PC-3 (cell line): Measurements from ENCODE around the gene CSAG1. TPM values are rescaled to one million over a fixed set of nuclear protein-coding genes. Genes with fewer than 3 reads are reported as not detected.
"Not testable (repeated sequence)": the region's sequence is repeated elsewhere in the genome, so short reads cannot be mapped to it uniquely, and the experiment has no call there.

Source experiments
- ATAC-seq: fragments of 200-7000 bp; cut with Tn5 transposase; 2 replicates; pipeline ENCODE4 v1.9.1; 2020; ENCODE audit warnings: mild to moderate bottlenecking, moderate library complexity
- BruUV-seq: library from RNA; stranded (reverse); fragments of 400-500 nt; replicated peaks from 2 replicates; lab custom pipeline; 2021; lab: Mats Ljungman, UMichigan
- CTCF ChIA-PET: fragments of 300-600 bp; sonication (Branson Sonifier 250); formaldehyde crosslinking; loops from one replicate; lab custom pipeline; 2022; ENCODE audit warnings: antibody characterized with exemption; lab: Charles Lee
- POLR2A ChIA-PET: fragments of 300-600 bp; sonication (Branson Sonifier 250); formaldehyde crosslinking; loops from one replicate; lab custom pipeline; 2022; ENCODE audit warnings: antibody characterized with exemption; ENCODE audit not compliant: unreplicated experiment; lab: Charles Lee
- DNase-seq: peaks from one replicate; pipeline ENCODE4 v3.0.0-alpha.2; 2015
- H2AFZ ChIP-seq: fragments of 300-600 bp; sonication (generic); 2 replicates; pipeline ENCODE4 v1.6.0; 2016; ENCODE audit warnings: antibody characterized with exemption, low read length
- H3F3A ChIP-seq: fragments of 300-600 bp; sonication (generic); one replicate; pipeline ENCODE4 v1.6.0; 2017; ENCODE audit warnings: antibody characterized with exemption, low read length, control low read depth, mild to moderate bottlenecking; ENCODE audit not compliant: unreplicated experiment
- H3K27ac ChIP-seq: fragments of 300-600 bp; sonication (generic); 2 replicates; pipeline ENCODE4 v1.5.1; 2016; ENCODE audit warnings: mild to moderate bottlenecking, low read length
- H3K27me3 ChIP-seq: fragments of 300-600 bp; sonication (generic); 2 replicates; pipeline ENCODE4 v1.6.1; 2016; ENCODE audit warnings: low read length, mixed read lengths
- H3K36me3 ChIP-seq: fragments of 300-600 bp; sonication (generic); 2 replicates; pipeline ENCODE4 v1.6.1; 2016; ENCODE audit warnings: low read depth, mixed run types, low read length, mixed read lengths
- H3K4me1 ChIP-seq: fragments of 300-600 bp; sonication (generic); 2 replicates; pipeline ENCODE4 v1.5.1; 2016; ENCODE audit warnings: low read length; ENCODE audit not compliant: insufficient read depth
- H3K4me2 ChIP-seq: fragments of 300-600 bp; sonication (generic); 2 replicates; pipeline ENCODE4 v1.6.0; 2016; ENCODE audit warnings: low read length
- H3K4me3 ChIP-seq: fragments of 300-600 bp; sonication (generic); 2 replicates; pipeline ENCODE4 v1.5.1; 2016; ENCODE audit warnings: mild to moderate bottlenecking, low read length, mixed read lengths
- H3K79me2 ChIP-seq: fragments of 300-600 bp; sonication (generic); 2 replicates; pipeline ENCODE4 v1.6.1; 2017; ENCODE audit warnings: low read length, mixed read lengths
- H3K9ac ChIP-seq: fragments of 300-600 bp; sonication (generic); 2 replicates; pipeline ENCODE4 v1.6.0; 2016; ENCODE audit warnings: mild to moderate bottlenecking, low read length
- H3K9me2 ChIP-seq: fragments of 300-600 bp; sonication (generic); replicated peaks from 2 replicates; pipeline ENCODE4 v1.6.1; 2016; ENCODE audit warnings: mixed run types, low read length, mixed read lengths
- H3K9me3 ChIP-seq: fragments of 300-600 bp; sonication (generic); 2 replicates; pipeline ENCODE4 v1.6.1; 2016; ENCODE audit warnings: low read length, mixed read lengths
- H4K20me1 ChIP-seq: fragments of 300-600 bp; sonication (generic); 2 replicates; pipeline ENCODE4 v1.6.1; 2016; ENCODE audit warnings: low read length, mixed read lengths
- EZH2 ChIP-seq: fragments of 300-600 bp; sonication (generic); IDR thresholded peaks from one replicate; pipeline ENCODE4 v1.6.1; 2017; ENCODE audit warnings: antibody characterized with exemption, mild to moderate bottlenecking, low read length; ENCODE audit not compliant: unreplicated experiment
- EZH2phosphoT487 ChIP-seq: fragments of 300-600 bp; sonication (generic); IDR thresholded peaks from 2 replicates; pipeline ENCODE4 v1.6.1; 2018; ENCODE audit warnings: mild to moderate bottlenecking, antibody characterized with exemption, low read length, borderline replicate concordance
- intact Hi-C: fragments of 100-400 bp; cut with micrococcal nuclease; formaldehyde crosslinking; loops from 2 replicates; pipeline ENCODE4 v1.9.0; 2023
- total RNA-seq: library from RNA; depleted of rRNA; stranded (reverse); fragments of >200 nt; gene quantifications from 2 replicates; pipeline ENCODE4 v1.2.3, GENCODE V29; 2014

The CSAG1 gene
- total RNA-seq, 1 experiment from 2014 or later, result not detected

DNA sequence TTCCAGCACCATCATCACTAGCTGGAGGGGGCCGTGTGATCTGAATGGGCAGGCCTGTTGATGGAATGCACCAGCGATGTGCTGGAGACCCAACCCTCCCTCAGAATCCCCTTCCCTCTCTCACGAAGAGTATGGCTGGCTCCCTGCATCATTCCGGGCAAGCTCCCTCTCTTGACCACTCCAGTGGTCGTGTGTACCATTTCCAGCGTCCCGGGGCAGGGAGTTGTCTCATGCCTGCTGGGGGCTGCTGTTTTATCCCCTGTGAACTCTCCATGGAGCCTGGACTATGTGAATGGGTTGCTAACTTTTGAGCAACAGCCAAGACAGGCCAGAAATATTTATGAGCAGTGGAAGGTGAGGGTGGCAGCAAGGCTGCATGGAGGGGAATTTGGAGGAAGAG is 8.1 kb downstream of the CSAG1 start:
- POLR2A ChIA-PET, result no interaction called here
- H3K27me3 ChIP-seq, result peaks cover 10% of the 10 kb centered on the region
- H3K4me3 ChIP-seq, result no peak overlapping the region

GRCh38 chrX:152713815-152714787 is 19.4 kb downstream of the CSAG1 start, which contains the start of gene MAGEA2B:
Gene MAGEA2B, plus strand, starts transcription at chrX:152714628. Its CDS starts 2,479 bp downstream, at chrX:152717107.
- H3K36me3 ChIP-seq, H3K27me3 ChIP-seq, ATAC-seq, CTCF ChIA-PET, POLR2A ChIA-PET, H4K20me1 ChIP-seq, H3K9me3 ChIP-seq, BruUV-seq, H3K4me3 ChIP-seq, intact Hi-C loops, H3F3A ChIP-seq, H2AFZ ChIP-seq, H3K9ac ChIP-seq, H3K79me2 ChIP-seq, H3K27ac ChIP-seq, H3K4me2 ChIP-seq, DNase-seq, H3K9me2 ChIP-seq, H3K4me1 ChIP-seq: not testable (repeated sequence)

More for the DNA sequence above, 8.1 kb downstream of the CSAG1 start:
- CTCF ChIA-PET, result no interaction called here
- H3K4me1 ChIP-seq, result no peaks in the 10 kb centered on the region
- DNase-seq (no peak), ATAC-seq (no peak)
- no peak overlapping the region for H3K4me2 ChIP-seq
- no peak overlapping the region for H3K27ac ChIP-seq
- no peaks in the 10 kb centered on the region for H3F3A ChIP-seq
- H3K9me2 ChIP-seq, result no peaks in the 10 kb centered on the region
- no peaks in the 10 kb centered on the region for H3K79me2 ChIP-seq
- BruUV-seq, result no TSS peak
- no peaks in the 10 kb centered on the region for H4K20me1 ChIP-seq
- intact Hi-C loops, result no loop called here
- H3K9me3 ChIP-seq, result no peaks in the 10 kb centered on the region
- no peak overlapping the region for H2AFZ ChIP-seq
- H3K36me3 ChIP-seq, result no peaks in the 10 kb centered on the region
- TF ChIP-seq EZH2 (no peak), EZH2phosphoT487 (no peak)
- no peak overlapping the region for H3K9ac ChIP-seq

DNA sequence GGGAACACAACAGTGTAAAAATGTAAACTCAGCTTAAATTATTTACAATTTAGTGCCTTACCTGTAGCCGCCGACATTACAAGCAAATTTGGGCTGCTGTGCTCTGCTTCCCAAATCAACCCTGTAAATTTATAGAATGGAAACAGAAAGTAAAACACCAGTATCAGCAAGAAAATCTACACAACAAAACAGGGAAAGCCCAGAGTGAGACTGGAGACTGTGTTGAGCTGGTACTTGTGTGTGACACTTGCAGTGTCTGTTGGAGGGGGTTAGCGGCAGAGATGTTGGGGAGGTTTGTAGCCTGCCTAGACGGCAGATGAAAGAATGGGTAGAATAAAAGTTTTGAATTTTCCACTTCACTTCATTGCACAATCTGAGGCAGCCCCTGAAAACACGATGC is 20.3 kb downstream of the CSAG1 start:
- BruUV-seq, H3K4me1 ChIP-seq, H3K27ac ChIP-seq, H3K9ac ChIP-seq, ATAC-seq, intact Hi-C loops, H3K4me2 ChIP-seq, H2AFZ ChIP-seq, H3K36me3 ChIP-seq, H3K79me2 ChIP-seq, DNase-seq, H4K20me1 ChIP-seq, H3K9me3 ChIP-seq, CTCF ChIA-PET, H3F3A ChIP-seq, H3K27me3 ChIP-seq, H3K4me3 ChIP-seq, H3K9me2 ChIP-seq, POLR2A ChIA-PET: not testable (repeated sequence)

DNA sequence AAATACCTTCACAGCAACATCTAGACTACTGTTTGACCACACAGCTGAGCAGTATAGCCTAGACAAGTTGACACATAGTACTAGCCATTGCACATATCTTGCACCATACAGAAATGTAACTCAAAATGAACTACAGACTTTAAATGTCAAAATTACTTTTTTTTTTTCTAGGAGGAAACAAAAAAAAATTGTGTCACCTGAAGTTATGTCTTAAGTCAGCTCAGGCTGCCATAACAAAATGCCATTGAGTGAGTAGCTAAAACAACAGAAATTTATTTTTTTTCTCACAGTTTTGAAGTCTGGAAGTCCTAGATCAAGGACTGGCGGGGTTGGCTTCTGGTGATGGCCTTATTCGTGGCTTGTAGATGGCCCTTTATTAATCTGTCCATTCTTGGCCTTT is 24.3 kb downstream of the CSAG1 start, which contains the start of gene CSAG2:
Gene CSAG2, minus strand, starts transcription at position 101 of the 400 bp plus-strand sequence. CDS start 161 bp downstream, outside the sequence.
- H3K27ac ChIP-seq, H3F3A ChIP-seq, H3K9ac ChIP-seq, H3K9me2 ChIP-seq, H3K9me3 ChIP-seq, H3K4me3 ChIP-seq, H3K79me2 ChIP-seq, H3K27me3 ChIP-seq, BruUV-seq, DNase-seq, H4K20me1 ChIP-seq, H3K4me1 ChIP-seq, H3K36me3 ChIP-seq, H2AFZ ChIP-seq, ATAC-seq, intact Hi-C loops, POLR2A ChIA-PET, H3K4me2 ChIP-seq, CTCF ChIA-PET: not testable (repeated sequence)

DNA sequence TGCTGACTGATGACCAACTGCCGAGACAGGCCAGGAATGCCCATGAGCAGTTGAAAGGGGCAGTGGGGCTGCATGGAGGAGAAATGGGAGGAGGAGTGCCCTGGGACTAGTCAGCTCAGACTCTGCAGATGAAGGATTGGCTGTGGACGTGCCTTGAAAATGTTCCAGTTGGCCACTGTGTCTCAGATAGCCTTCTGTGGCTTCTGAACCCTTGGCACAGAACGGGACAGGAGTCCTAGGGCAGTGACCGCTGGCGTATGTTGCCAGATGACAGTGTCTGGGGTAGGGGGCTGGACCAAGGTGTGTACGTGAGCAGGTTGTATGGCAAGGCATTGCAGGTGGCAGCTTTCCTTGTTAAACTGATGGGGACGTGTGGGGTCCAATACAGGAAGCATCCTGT is 27.0 kb downstream of the CSAG1 start:
- H3K4me1 ChIP-seq, CTCF ChIA-PET, H2AFZ ChIP-seq, H3K79me2 ChIP-seq, H3K9me2 ChIP-seq, H4K20me1 ChIP-seq, H3K4me2 ChIP-seq, DNase-seq, BruUV-seq, H3K9ac ChIP-seq, ATAC-seq, H3K9me3 ChIP-seq, H3K36me3 ChIP-seq, H3K27ac ChIP-seq, intact Hi-C loops, H3F3A ChIP-seq, H3K27me3 ChIP-seq, POLR2A ChIA-PET, H3K4me3 ChIP-seq: not testable (repeated sequence)

GRCh38 chrX:152700390-152700789 is 33.1 kb downstream of the CSAG1 start:
- H3K27me3 ChIP-seq, CTCF ChIA-PET, H3K9me2 ChIP-seq, POLR2A ChIA-PET, H3F3A ChIP-seq, H3K9ac ChIP-seq, H3K4me3 ChIP-seq, intact Hi-C loops, H2AFZ ChIP-seq, H4K20me1 ChIP-seq, DNase-seq, H3K36me3 ChIP-seq, H3K4me2 ChIP-seq, H3K9me3 ChIP-seq, ATAC-seq, H3K27ac ChIP-seq, H3K79me2 ChIP-seq, BruUV-seq, H3K4me1 ChIP-seq: not testable (repeated sequence)
